ENCODE data around the gene SPATA9.

Gene SPATA9

DNA sequence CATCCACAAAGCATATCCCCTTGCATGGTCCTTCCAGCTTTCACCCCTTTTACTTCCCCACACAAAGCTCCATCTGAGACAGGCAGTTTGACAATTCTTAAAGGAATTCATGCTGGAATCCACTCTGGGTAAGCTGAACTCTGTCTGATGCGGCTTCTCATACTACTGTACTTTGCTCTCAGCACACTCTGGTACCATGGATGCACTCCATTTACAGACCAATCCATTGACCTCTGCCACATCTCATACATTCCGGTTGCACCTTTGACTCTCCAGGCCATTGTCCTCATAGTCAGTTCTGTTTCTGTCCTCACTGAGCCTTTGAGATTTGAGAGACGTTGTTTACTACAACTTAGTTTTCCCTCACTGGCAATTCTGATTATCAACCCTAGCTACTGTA, 12.2 kb downstream of the SPATA9 start:
- peak; percentile 35 for DNase-seq (ENCODE audit: low read depth)
- TF ChIP-seq, protein P1, sequence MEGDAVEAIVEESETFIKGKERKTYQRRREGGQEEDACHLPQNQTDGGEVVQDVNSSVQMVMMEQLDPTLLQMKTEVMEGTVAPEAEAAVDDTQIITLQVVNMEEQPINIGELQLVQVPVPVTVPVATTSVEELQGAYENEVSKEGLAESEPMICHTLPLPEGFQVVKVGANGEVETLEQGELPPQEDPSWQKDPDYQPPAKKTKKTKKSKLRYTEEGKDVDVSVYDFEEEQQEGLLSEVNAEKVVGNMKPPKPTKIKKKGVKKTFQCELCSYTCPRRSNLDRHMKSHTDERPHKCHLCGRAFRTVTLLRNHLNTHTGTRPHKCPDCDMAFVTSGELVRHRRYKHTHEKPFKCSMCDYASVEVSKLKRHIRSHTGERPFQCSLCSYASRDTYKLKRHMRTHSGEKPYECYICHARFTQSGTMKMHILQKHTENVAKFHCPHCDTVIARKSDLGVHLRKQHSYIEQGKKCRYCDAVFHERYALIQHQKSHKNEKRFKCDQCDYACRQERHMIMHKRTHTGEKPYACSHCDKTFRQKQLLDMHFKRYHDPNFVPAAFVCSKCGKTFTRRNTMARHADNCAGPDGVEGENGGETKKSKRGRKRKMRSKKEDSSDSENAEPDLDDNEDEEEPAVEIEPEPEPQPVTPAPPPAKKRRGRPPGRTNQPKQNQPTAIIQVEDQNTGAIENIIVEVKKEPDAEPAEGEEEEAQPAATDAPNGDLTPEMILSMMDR (conservative IDR thresholded peaks at IDR 0.05; ENCODE audit: low read depth, low read length): no peak
- H3K4me3 ChIP-seq (ENCODE audit: low read depth, low read length): no peak overlapping the region

- H3K4me3 ChIP-seq (ENCODE audit: low read depth, low read length): no peak overlapping the region
- TF ChIP-seq, protein P1 (conservative IDR thresholded peaks at IDR 0.05; ENCODE audit: low read depth, low read length): no peak
- DNase-seq (ENCODE audit: low read depth): no peak
Measured at GRCh38 chr5:95669985-95670384, 12.8 kb downstream of the SPATA9 start.

- peak; percentile 99 for DNase-seq (ENCODE audit: low read depth)
- TF ChIP-seq, protein P1 (conservative IDR thresholded peaks at IDR 0.05; ENCODE audit: low read depth, low read length): no peak
Measured at GRCh38 chr5:95669540-95669939, 13.3 kb downstream of the SPATA9 start.

GRCh38 chr5:95668728-95669127, 14.1 kb downstream of the SPATA9 start:
- TF ChIP-seq, protein P1 (conservative IDR thresholded peaks at IDR 0.05; ENCODE audit: low read depth, low read length): no peak
- peak; percentile 41 for DNase-seq (ENCODE audit: low read depth)
- no peak overlapping the region for H3K4me3 ChIP-seq (ENCODE audit: low read depth, low read length)

More at GRCh38 chr5:95669540-95669939, 13.3 kb downstream of the SPATA9 start:
- no peak overlapping the region for H3K4me3 ChIP-seq (ENCODE audit: low read depth, low read length)

GRCh38 chr5:95668216-95668615, 14.6 kb downstream of the SPATA9 start:
- TF ChIP-seq, protein P1 (conservative IDR thresholded peaks at IDR 0.05; ENCODE audit: low read depth, low read length): no peak
- DNase-seq (ENCODE audit: low read depth): peak; percentile 69
- H3K4me3 ChIP-seq (ENCODE audit: low read depth, low read length): no peak overlapping the region

DNA sequence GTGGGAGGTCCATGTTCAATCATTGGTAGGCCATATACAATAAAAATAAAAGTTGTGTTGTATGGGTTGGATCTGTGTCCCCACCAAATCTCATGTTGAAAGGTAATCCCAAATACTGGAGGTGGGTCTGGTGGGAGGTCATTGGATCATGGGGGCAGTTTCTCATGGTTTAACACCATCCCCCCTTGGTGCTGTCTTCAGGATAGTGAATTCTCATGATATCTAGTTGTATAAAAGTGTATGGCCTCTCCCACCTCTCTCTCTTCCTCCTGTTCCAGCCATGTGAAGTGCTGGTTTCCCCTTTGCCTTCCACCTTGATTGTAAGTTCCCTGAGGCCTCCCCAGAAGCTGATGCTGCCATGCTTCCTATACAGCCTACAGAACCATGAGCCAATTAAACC, 15.1 kb downstream of the SPATA9 start:
- TF ChIP-seq, protein P1 (conservative IDR thresholded peaks at IDR 0.05; ENCODE audit: low read depth, low read length): no peak
- no peak for DNase-seq (ENCODE audit: low read depth)
- H3K4me3 ChIP-seq (ENCODE audit: low read depth, low read length): no peak overlapping the region

DNA sequence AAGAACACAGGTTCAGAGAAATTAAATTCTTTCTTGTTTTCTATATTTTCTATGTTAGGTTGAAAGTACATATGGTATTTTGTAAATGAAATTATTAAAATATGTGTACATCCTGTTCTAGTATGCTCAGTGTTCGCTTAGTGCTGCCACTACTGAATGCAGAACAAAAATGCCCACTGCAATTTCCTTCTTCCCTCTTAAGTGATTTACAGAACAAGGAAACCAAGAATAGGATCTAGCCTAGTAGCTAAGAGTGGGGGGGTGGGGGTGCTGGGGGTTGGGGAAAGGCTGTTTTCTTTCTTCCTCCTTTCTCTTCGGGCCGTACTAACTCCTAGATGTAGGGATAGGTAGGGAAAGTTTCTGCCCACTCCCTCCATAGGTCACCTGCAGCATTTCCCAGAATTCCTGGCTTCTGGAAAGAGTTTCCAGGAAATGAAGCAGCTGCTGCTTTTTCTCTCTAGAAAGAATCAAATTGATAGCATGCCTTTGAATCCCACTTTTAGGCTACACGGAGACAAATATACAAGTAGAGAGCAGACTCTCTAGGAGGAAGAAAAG, 15.7 kb downstream of the SPATA9 start:
- DNase-seq (ENCODE audit: low read depth): no peak
- TF ChIP-seq, protein P1 (conservative IDR thresholded peaks at IDR 0.05; ENCODE audit: low read depth, low read length): no peak
- H3K4me3 ChIP-seq (ENCODE audit: low read depth, low read length): no peak overlapping the region

Data from choroid plexus epithelial cell (primary cell).